NCI-H1417 (cell line): ENCODE results near the gene GCNT2.
"Not testable (repeated sequence)": the region's sequence is repeated elsewhere in the genome, so short reads cannot be mapped to it uniquely, and the experiment has no call there.

Experiments
- DNase-seq, 3 experiments: peaks; one replicate each; lab custom pipeline; 2025; lab: John Stamatoyannopoulos, UW

GCNT2 gene

GRCh38 chr6:10660431-10661191, 139.5 kb downstream of the GCNT2 start:
- DNase-seq, result not testable (repeated sequence)

GRCh38 chr6:10662207-10662606, 141.1 kb downstream of the GCNT2 start:
- DNase-seq, result no peak

GRCh38 chr6:10662742-10663141, 141.6 kb downstream of the GCNT2 start:
- DNase-seq, result no peak

GRCh38 chr6:10665595-10665994, 144.4 kb downstream of the GCNT2 start:
- DNase-seq, result not testable (repeated sequence)

GRCh38 chr6:10668126-10668917, 147.2 kb downstream of the GCNT2 start:
- DNase-seq, result no peak

DNA sequence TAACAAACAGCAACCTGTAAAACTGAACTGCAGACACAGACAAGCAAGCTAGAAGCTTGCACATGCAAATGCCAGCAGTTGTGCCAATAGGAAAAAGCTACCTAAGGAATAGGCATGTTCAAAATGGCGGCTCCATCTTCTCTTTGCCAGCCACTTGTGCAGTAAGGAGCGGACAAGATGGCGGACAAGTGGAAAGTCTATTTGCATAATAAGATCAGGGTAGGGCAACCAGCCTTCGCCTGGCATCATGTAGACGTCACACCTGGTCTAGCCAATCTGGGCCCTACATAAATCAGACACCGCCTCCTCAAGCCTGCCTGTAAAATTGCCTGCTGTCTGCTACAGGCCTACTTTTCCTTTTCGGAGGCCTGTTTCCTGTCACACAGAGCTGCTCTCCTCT, 155.3 kb downstream of the GCNT2 start:
- DNase-seq, result no peak

GRCh38 chr6:10678456-10678855, 157.3 kb downstream of the GCNT2 start:
- DNase-seq, result no peak
